ENCODE data around the gene PPM1E. TPM values are rescaled to one million over a fixed set of nuclear protein-coding genes. Genes with fewer than 3 reads are reported as not detected.
A peak's percentile ranks its signal among the peaks of the same experiment; 100 is the strongest.

Gene PPM1E
- total RNA-seq, 2 donors from 2014 or later, result 0.26 to 0.66 TPM

- intact Hi-C loops (cut with DNase I), result loop anchor here (10.0 kb wide), 1 partner anchor 56 kb away; no protein-coding TSS in a partner anchor
- H3K27me3 ChIP-seq, result no peaks in the 10 kb centered on the region
- DNase-seq (no peak), ATAC-seq (no peak)
- WGBS, 2 donors, result 78 to 79% methylated on average over 4 of the region's 4 CpGs
- H3K4me1 ChIP-seq, result no peaks in the 10 kb centered on the region
- no peak for TF ChIP-seq POLR2A (IDR thresholded peaks at IDR 0.05)
- TF ChIP-seq, protein P1, sequence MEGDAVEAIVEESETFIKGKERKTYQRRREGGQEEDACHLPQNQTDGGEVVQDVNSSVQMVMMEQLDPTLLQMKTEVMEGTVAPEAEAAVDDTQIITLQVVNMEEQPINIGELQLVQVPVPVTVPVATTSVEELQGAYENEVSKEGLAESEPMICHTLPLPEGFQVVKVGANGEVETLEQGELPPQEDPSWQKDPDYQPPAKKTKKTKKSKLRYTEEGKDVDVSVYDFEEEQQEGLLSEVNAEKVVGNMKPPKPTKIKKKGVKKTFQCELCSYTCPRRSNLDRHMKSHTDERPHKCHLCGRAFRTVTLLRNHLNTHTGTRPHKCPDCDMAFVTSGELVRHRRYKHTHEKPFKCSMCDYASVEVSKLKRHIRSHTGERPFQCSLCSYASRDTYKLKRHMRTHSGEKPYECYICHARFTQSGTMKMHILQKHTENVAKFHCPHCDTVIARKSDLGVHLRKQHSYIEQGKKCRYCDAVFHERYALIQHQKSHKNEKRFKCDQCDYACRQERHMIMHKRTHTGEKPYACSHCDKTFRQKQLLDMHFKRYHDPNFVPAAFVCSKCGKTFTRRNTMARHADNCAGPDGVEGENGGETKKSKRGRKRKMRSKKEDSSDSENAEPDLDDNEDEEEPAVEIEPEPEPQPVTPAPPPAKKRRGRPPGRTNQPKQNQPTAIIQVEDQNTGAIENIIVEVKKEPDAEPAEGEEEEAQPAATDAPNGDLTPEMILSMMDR (IDR thresholded peaks at IDR 0.05), result no peak
- no peak overlapping the region for H3K27ac ChIP-seq
- H3K36me3 ChIP-seq (replicated peaks in 1 of 2; ENCODE audit: insufficient read depth in 1 of 2, low read depth in 2 of 2), result no peaks in the 10 kb centered on the region
- no peak overlapping the region for H3K4me3 ChIP-seq
- no peaks in the 10 kb centered on the region for H3K9me3 ChIP-seq
These were observed 212.9 kb downstream of the PPM1E start for GRCh38 chr17:58968426-58969061.

DNA sequence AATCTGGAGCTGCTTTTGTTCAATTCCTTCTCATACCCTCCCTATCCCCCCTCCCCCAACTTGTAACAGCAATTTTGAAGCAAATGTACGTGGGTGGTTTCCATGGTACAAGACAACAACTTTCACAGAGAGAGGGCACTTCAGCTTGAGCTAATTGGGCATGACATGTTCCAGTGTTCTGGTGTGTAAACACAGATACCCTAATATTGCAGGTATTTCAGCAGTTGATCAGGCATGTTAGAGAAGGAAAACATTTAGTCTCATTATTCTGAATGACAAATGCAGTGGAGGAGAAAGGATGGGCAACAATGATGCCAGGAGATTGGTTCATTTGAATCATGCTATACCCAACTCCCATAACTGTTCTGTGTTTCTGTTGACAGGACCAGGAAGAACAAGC, 213.5 kb downstream of the PPM1E start:
- Histone ChIP-seq H3K4me1 (no peaks in the 10 kb centered on the region), H3K9me3 (no peaks in the 10 kb centered on the region), H3K36me3 (replicated peaks in 1 of 2; ENCODE audit: insufficient read depth in 1 of 2, low read depth in 2 of 2) (no peaks in the 10 kb centered on the region), H3K4me3 (no peak overlapping the region), H3K27ac (no peak overlapping the region), H3K27me3 (no peaks in the 10 kb centered on the region)
- WGBS, 2 donors, result 29 to 37% methylated on average over 1 of the region's 1 CpG
- ATAC-seq (peak; percentile 38), DNase-seq (peak in 1 of 4 donors; percentile 20)
- intact Hi-C loops (cut with DNase I), result loop anchor here (10.0 kb wide), 1 partner anchor 56 kb away; no protein-coding TSS in a partner anchor
- no peak for TF ChIP-seq POLR2A (IDR thresholded peaks at IDR 0.05)
- TF ChIP-seq, protein P1 (IDR thresholded peaks at IDR 0.05), result no peak

DNA sequence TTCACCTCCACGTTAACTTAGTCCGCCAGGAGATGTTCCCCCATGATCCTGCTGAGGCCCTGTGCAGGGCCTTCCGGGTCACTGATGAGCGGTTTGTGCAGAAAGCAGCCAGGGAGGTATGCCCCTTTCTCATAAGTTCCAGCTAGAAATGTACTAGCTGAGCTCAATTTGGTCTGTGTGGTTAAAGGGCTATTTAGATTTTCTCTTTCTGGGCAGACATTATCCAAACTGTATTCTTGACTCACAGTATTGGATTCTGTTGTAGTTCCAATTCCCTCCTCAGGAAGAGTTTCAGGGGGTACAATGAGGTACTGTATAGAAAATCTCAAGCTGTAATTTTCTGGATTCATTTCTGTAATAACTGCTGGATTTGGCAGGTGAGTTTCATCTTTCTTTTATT, 214.0 kb downstream of the PPM1E start:
- TF ChIP-seq, protein P1 (IDR thresholded peaks at IDR 0.05), result no peak
- no peak for DNase-seq

GRCh38 chr17:58970609-58971450, 215.2 kb downstream of the PPM1E start:
- intact Hi-C loops (cut with DNase I), result no loop called here
- no peaks in the 10 kb centered on the region for H3K36me3 ChIP-seq (replicated peaks in 1 of 2; ENCODE audit: insufficient read depth in 1 of 2, low read depth in 2 of 2)
- H3K27ac ChIP-seq, result no peak overlapping the region
- H3K9me3 ChIP-seq, result no peaks in the 10 kb centered on the region
- ATAC-seq (no peak), DNase-seq (no peak)
- 66% methylated on average over 7 of the region's 7 CpGs for WGBS, 2 donors
- H3K4me1 ChIP-seq, result no peaks in the 10 kb centered on the region
- H3K4me3 ChIP-seq, result no peak overlapping the region
- no peaks in the 10 kb centered on the region for H3K27me3 ChIP-seq
- TF ChIP-seq, protein P1 (IDR thresholded peaks at IDR 0.05), result no peak
- no peak for TF ChIP-seq POLR2A (IDR thresholded peaks at IDR 0.05)

More for the DNA sequence above, 214.0 kb downstream of the PPM1E start:
- WGBS, 2 donors, result 91 to 93% methylated on average over 4 of the region's 4 CpGs
- intact Hi-C loops (cut with DNase I), result loop anchor here (10.0 kb wide), 1 partner anchor 55 kb away; no protein-coding TSS in a partner anchor
- no peak for ATAC-seq
- Histone ChIP-seq H3K36me3 (replicated peaks in 1 of 2; ENCODE audit: insufficient read depth in 1 of 2, low read depth in 2 of 2) (no peaks in the 10 kb centered on the region), H3K27ac (no peak overlapping the region), H3K4me3 (no peak overlapping the region), H3K27me3 (no peaks in the 10 kb centered on the region), H3K9me3 (no peaks in the 10 kb centered on the region), H3K4me1 (no peaks in the 10 kb centered on the region)

Measured in body of pancreas (tissue), 4 donors.